HG03095 (cell line): ENCODE measurements around the gene ARHGAP21.
"Not testable (repeated sequence)": the region's sequence is repeated elsewhere in the genome, so short reads cannot be mapped to it uniquely, and the experiment has no call there.

ENCODE experiments used
- ATAC-seq: cut with Tn5 transposase; IDR thresholded peaks from one replicate; pipeline ENCODE4 v1.9.1; 2021; ENCODE audit warnings: moderate library complexity; ENCODE audit not compliant: unreplicated experiment

ARHGAP21 gene

DNA sequence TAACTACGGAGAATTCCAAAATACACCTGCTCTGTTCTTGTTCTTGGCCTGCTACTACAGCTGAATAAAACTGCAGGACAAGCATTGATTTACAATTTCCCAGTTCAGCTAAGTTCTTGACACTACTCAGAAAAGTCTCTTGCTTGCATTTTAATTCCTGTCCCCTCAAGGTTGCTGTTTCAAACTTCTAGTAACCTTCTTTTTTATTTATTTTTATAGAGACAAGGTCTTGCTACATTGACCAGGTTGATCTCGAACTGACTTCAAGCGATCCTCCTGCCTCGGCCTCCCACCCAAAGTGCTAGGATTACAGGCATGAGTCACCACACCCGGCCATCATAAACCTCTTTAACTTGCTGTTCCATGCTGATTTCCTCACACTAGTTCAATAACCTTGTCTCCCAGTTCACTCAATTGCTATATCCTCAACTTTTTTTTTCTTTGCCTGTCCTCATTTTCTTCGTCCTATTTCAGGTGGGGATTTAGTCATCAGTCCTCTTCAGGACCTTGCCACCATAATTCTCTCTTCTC is 79.9 kb downstream of the ARHGAP21 start:
- no peak for ATAC-seq

DNA sequence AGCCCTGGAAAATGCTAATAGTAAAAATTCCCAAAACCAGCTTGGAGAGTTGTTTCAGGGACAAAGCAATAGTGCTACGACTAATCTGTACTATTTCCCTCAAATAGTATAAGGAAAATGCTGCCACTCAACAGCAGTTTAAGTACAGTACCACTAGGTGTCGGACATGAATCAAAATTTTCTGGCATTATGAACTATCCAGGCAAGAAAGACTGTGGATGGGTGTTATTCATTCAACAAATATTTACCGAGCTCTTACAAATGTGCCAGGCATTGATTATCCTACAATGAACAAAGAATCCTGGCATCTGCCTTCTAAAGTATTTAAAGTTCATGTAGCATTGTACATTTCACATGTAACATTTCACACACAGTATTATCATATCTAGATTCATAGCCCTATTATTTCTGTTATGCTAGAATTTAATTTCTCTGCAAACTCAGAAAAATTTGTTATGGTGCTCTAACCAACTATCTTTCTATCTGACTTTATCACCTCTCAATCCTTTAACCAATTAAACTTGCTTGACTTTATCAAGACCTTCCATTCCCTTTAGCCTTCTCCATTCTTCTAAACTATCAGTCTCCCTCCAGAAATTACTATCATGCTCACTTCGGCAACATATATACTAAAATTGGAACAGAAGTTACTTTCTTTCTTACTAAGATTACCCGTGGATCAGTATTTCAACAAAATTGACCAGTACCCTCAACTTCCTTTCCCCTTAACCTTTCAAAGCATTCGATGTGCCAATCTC is 80.6 kb downstream of the ARHGAP21 start:
- peak; percentile 91 for ATAC-seq

DNA sequence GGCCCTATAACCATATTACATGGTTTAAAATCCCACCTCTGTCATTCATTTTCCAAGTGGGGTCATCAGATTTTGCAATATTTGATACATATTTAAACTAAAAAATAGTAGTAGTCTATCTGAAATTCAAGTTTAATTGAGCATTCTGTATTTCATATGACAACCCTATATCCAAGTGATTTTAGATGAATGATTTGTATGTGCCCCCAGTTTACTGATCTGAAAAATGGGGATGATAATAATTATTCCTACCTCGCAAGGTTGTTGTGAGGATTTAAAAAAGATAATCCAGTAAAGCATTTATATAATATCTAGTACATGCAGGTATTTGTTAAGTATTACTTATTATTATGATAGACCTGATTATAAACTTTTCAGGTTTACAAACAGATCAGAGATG is 84.6 kb downstream of the ARHGAP21 start:
- ATAC-seq, result no peak

DNA sequence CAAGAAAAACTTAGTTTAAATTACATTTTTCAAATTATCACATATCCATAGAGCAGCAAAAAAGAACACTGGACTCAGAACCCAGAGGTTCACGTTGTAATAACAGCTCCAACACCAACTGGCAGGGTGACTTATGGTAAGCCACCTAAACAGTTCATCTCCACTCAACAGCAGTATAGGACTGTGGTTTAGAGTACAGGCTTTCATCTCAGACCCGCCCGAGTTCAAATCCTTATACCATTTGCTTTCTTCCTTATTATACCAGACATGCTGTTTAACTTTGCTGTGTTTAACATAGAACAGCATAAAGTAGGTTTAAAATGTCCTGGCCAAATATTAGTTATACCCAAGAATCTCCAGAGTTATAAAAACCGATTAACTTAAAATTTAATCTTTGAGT is 97.9 kb downstream of the ARHGAP21 start:
- ATAC-seq, result no peak

DNA sequence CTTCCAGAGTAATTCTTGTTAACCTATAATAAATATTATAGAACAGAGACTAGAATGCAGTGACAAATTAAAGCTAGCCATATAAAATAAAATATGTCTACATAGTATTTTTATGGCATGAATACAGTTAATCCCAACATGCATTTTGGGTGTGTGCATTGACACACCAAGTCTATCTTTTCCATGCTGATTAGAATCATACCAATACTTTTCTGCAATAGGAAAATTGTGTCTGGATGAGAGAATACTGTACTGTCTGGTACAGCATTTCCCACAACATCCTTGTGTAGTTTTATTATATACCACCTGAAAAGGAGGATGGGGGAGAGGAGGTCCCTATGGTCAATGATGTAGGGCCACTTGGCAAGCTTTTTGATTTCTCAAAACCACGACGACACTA is 100.3 kb downstream of the ARHGAP21 start:
- no peak for ATAC-seq

DNA sequence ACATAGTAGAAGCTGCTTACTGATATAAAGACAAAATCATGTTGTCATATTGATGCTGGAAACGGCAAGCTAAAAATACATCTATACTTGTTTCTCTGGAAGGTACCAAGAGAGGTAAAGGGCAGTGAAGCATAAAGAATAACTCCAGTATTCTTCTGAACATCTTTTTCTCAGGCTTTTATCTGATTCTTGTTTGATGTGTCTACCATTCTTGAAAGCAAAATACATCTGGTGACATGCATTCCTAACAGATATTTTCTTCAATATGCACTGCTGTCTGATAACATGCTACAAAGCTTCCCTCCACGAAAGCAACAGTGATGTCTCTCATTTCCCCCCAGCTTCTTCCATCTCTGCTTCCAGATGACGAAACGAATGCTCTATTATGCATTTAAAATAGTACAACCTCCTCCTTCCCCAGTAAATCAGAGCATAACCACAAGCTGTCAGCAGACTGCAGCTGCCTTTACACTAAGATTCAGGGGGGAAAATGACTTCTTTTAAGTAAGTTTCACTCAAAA is 100.8 kb downstream of the ARHGAP21 start:
- ATAC-seq, result no peak

DNA sequence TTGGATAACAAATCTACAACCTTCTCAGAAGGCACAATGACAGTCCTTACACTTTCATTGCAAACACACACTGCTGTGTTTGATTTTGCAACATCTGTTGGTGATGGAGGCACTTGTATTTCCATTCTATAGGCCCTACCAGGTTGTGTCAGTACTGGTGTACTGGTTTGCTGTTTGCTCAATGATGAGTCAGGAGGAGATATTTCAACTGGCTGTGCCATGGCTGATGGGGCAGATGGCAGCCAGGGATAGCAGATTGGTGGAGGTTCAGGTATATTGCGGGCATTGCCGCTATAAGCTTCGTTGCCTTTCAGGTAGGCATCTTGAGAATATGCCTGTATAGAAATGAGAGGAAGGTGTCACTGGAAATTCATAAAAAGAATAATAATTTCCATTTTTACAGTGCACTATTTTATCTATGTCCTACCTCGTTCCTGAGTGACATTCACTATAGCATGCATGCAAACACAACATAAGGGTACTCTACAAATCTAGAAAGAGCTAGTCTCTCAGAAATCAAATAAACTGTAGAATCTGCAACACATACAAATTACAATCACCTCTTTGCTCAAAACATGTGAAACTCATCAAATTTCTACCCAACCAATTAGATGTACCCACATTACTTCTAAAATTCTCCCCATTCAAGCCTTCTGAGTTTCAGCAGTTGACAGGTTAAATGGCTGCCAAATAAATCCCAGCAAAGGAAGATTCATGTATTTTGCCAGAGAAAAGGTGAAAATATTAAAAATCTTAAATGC is 102.5 kb downstream of the ARHGAP21 start:
- not testable (repeated sequence) for ATAC-seq

DNA sequence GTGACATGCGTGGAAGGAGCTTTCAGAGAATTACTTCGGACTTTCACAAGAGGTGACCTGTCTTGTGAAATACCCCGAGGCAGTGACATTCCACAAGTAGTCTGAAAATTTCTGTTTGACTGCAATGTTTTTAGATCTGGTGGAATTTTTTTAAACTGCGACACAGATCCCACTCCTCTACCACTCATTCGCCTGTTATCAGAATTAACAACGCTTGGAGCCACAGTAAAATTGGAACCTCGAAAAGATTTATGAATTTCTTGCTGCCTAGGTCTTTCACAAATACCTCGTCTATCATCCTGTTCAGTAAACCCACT is 103.7 kb downstream of the ARHGAP21 start:
- not testable (repeated sequence) for ATAC-seq

DNA sequence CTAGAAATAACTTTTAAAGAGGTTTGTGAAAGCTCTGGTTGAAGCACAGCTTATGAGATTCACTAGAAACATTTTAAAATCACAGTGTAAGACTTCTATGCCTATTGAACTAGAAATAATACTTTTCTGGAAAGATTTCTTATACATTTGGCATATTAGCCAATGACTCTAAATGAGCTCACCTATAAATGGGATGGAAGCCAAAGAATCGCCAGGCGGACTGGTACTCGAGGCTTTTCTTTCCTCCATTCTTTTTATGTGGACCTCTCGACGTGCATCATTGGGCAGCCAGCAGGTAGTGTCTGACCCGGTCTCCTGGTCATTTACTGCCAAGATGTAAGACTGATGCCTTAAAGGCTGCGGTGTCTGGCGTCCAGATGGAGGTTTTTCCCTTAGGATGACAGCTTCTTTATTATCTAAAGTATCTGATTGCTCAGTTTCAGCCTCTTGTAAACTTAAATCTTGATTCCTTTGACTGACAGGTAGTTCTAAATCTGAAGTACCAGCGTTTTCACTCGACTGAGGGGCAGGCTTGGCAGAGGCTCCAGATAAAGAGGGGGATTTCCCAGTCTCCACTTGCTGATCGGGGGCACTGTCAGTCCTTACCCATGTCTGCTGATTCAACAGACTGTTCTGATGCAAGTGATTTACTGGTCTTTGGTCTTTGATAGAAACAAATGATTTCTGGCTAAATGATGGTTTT is 104.2 kb downstream of the ARHGAP21 start:
- not testable (repeated sequence) for ATAC-seq

DNA sequence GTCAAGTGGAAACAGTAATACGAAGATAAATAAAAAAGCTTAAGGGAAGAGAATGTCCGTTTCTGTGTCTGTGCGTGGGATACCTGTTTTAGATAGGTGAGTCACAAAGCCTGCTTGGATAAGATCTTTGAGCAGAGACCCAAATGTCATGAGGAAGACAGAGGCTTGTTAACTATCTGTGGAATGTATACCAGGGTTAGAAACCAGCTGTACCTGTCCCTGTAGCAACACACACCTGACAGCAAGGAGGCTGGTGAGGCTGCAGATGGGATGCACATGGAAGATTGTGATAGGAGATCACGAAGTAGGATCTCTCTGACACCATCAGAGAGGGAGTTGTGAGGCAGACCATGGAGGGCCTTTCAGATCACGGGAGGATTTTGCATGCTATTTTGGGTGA is 105.3 kb downstream of the ARHGAP21 start:
- no peak for ATAC-seq

DNA sequence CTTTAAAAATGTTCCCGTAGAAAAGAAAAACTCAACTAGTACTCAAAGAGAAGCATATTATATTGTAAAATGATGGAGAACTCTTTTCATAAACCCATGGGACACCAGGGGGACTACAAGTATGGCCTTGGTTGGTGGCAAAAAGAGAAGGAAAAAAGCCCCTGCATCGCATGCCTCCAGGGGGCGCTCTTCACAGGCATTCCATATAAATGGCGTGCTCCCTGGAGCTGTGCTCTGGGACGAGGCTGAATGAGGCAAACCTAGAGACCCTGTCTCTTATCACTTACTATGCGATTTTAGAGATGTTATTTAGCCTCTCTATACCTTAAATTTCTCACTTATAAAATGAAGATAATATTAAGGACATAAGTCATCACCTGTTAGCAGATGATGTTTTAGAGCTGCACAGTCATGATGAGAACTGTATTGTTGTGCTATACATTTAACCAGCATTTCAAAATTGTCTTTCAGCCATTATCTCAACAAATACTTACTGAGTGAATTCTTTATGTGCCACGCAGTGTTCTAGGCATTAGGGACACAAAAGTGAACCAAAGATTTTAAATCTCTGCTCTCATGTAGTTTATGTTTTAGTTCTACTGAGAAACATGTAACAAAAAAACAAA is 105.8 kb downstream of the ARHGAP21 start:
- peak; percentile 60 for ATAC-seq

DNA sequence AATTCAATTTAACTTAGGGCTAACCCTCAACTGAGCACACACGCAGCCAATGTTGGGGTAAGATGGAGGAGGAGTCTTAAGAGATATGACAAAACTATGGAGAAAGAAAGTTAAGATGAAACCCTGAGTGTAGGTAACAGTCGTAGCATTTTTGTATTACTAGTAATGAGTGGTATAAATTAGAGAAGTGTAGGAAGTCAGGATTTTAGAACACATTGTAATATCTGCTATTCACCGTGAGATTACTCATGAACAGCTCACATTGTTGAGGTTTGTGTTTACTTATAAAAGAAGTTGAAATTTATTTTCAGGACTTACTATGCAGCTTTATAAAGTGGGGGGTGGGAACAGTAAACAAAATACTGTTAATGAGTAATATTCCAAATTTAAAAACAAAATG is 107.2 kb downstream of the ARHGAP21 start:
- no peak for ATAC-seq

DNA sequence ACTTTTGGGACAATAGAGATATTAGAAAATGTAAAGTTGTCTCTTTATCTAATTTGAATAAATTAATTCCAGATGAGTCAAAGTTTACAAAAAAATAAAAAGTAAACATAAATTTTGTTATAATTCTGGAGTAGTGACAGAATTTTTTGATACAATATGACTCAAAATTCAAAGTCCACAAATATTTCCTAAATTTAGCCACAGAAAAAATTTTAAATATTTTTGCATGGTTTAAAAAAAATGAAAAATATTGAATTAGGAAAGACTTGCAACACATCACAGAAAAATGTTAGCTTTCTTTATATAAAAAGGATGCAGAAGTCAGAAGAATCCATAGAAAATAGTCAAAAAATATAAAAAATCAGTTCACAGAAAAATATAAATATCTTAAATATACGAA is 117.7 kb downstream of the ARHGAP21 start:
- no peak for ATAC-seq

DNA sequence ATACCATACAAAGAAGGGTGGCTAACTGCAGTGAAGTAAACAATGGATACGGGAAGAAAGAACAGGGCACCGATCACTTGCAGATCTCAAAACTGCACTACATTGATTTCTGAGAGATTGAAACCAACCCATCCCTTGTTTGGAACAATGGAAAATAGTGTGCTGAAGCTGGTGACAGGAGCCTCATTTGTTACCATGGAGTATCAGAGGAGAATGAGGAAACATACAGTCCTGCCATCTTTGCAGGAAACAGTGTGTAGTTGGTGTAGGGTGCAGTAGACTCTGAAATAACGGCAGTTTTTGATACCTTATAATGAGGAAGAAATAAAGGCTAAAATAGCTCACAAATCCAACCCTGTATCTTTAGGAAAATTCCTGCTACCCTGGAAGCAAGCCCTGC is 118.5 kb downstream of the ARHGAP21 start:
- no peak for ATAC-seq

DNA sequence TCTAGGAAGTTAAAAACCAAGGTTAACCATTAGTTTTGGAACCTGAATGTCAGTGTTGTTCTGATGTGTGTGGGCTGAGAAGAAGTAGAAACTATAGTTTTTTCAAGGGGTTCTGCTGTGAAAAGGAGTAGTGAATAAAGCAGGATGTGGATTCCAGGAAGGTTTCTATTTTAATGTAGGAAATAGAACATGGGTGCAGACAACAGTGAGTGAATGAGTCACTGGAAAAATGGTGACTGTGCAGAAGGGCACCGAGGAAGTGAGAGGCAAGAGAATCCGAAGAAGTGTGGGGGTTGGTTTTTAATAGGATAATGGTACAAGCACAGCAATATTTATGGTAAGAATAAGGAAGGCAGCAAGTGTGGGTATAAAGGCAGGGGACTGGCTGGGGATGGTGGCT is 120.4 kb downstream of the ARHGAP21 start:
- no peak for ATAC-seq

DNA sequence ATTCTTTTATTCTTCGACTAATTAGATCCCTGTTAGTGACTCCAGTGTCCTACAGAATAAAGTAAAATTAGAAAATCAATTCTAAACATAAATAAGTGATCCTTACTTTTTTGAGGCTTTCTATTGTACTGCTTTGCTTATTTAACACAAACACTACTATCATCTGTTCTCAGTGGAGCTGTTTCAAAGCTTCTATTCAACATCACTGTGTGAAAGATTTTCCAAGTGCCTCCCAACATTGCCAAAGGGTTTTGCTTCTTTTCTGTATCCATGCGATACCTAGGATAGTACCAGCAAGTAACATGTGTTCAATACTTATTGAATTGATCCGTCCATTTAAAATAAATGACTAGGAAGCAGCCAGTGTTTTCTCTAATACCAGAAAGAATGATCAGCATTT is 125.7 kb downstream of the ARHGAP21 start:
- no peak for ATAC-seq

DNA sequence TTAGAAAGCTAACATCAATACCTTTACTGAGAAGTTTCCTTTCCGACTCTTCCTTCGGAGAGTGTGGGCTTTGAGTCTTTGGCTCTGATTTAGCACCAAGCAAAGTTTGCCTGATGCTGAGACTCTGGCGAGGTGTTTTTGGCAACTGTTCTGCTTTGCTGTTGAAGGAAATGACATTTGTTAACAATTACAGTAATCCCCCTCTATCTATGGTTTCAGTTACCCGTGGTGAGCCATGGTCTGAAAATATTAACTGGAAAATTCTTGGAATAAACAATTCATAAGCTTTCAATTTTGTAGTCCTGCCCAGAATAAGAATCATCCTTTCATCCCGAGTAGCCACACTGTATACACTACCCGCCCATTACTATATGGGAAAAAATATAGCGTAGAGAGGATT is 126.3 kb downstream of the ARHGAP21 start:
- no peak for ATAC-seq

DNA sequence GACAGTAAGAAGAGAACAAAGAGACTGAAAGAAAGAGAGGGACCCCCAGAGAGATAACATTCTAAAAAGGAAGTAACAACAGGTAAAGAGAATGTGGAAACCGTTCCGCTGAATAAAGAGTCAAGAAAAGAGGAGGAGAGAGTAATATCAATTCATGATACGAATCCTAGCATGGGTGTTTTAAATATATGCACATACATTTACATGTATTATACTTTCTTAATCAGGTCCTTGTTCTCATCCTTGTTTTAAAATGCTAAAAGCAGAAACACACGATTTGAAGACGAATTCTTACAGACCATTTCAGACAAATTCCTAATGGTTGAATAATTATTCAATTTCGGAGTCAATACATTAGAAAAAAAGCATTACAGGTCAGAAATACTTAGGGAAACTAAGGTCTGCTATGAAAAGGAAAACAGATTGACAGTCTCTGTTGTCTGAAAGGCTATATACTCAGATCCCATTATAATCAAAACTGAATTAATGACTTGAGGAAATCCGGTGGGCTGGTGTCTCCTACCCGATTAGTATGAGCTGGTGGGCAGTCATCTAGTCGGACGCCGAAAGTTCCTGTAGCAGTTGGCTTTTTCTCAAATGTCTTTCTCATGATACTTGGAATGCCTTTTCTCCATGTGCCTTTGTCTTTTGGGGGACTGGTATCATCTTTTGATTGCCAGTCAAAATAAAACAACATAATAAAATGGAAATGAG is 127.3 kb downstream of the ARHGAP21 start:
- ATAC-seq, result no peak

DNA sequence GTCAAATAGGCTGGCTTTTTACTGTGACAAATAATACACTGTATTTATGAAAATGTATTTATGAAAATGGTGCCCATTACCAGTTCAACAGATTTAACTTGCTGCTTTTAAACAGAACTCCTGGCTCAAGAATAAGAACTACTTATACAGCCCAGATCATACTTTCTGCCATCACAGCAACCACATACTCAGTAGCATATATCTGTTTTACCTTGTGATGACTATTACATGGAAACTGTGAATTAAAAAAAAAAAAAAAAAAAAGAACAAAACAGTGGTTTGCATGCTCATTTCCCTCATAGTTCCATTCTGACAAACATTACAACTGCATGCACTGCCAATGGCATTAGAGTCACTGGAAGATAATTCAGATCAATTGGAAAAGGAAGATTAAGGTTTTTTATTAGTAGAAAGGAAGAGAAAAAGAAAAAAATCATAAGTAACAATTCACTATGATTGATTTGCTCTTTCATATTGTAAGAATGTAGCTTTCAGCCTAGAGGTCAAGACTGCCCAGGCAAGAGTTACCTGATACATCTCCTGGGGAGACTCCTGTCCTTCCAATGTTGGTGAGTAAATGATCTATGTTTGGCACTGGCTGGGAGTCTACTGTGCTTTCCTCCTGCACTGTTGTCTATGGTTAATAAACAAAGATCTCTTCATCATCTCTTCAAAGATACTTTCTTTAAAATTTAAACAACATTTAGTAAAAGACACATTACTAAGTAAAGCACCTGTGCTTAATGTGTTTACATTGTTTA is 132.8 kb downstream of the ARHGAP21 start:
- ATAC-seq, result no peak

DNA sequence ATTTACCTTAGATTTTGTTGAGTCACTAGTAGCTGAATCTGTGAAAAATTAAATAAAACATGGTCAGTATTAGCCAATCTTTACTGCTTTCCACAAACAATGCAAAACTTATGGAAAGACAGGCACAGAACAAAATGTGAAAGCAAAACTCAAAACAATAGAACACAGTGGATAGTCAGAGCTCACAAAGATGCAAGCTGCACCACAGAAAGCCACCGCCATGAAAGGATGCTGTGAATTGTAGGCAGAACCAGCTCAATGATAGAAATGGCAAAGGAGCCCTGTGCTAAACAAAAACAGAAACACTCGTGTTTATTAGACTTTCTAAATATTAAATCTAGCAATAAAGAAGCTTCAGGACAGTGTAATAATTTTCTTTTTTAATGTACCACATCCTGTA is 134.4 kb downstream of the ARHGAP21 start:
- ATAC-seq, result no peak
